ENCODE measurements around the gene ADGRL2.

DNA sequence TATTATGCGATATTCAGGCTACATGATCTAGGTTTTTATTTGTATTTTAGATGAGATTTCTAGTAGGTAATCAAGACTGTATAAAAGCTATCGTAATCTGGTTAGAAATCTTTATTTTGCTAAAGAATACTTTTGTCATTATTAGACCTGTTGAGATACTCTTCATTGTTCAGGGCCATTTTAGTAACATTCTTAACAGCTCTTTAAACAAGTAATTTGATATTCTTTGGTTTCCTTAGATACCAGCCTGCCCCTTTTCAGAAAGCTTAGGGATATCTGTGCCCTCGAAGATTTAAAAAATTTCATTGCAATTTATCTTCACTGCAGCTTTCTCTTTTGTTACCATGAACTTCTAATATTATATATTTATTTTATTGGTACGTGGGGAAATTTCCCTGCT lies 18.9 kb downstream of the ADGRL2 start:
- no peak for TF ChIP-seq POLR2AphosphoS5 (IDR thresholded peaks at IDR 0.05)
- TF ChIP-seq, protein P1, sequence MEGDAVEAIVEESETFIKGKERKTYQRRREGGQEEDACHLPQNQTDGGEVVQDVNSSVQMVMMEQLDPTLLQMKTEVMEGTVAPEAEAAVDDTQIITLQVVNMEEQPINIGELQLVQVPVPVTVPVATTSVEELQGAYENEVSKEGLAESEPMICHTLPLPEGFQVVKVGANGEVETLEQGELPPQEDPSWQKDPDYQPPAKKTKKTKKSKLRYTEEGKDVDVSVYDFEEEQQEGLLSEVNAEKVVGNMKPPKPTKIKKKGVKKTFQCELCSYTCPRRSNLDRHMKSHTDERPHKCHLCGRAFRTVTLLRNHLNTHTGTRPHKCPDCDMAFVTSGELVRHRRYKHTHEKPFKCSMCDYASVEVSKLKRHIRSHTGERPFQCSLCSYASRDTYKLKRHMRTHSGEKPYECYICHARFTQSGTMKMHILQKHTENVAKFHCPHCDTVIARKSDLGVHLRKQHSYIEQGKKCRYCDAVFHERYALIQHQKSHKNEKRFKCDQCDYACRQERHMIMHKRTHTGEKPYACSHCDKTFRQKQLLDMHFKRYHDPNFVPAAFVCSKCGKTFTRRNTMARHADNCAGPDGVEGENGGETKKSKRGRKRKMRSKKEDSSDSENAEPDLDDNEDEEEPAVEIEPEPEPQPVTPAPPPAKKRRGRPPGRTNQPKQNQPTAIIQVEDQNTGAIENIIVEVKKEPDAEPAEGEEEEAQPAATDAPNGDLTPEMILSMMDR (IDR thresholded peaks at IDR 0.05; ENCODE audit: poor library complexity, severe bottlenecking): no peak

All from neural cell (in vitro differentiated cells).